ENCODE data around the gene PPFIBP2. TPM values are rescaled to one million over a fixed set of nuclear protein-coding genes. Genes with fewer than 3 reads are reported as not detected.

The PPFIBP2 gene
- total RNA-seq, 4 donors from 2014 or later = 7.5 to 12.5 (median 10.0) TPM

DNA sequence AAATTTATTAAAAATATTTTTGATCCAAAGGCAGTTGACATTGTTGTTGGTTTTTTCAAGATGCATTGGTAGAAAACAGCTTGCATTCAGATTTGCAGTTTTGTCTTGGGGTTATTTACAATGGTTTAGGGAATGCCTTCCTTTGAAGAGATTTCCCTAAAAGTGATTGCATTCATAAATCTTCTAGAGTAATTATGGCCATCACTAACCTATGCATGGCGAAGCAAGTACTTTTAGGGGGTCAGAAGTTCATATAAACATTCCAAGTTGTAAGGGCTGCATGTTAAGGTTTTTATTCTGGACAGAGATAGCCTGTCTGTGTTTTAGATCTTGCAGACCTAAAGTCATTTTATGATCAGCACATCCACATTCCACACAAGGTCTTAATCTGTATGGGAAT, 53.5 kb downstream of the PPFIBP2 start:
- no peaks in the 10 kb centered on the region for H3K27me3 ChIP-seq
- intact Hi-C loops (cut with DNase I) = no loop called here
- DNase-seq (ENCODE audit: extremely low spot score) = no peak

DNA sequence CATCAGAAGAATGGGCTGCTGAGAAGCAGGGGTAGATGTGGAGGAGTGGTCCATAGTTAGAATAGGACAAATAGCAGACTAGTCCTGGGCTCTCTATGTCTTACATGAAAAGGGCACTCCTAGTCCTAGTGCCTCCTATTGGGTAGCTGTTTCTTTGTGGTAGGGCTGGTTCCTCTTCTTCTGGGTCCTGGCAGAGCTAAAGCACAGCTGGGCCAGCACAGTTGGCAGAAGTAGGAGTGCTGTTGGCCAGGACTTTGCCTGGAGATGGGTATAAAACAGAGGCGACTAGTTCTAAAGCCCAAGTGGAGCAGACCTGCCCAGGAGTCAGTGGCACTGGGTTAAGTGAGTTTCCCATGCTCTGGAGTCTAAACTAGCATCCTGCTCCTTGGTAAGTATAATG, 55.2 kb downstream of the PPFIBP2 start:
- peaks cover 0 to 7% (median 0%) of the 10 kb centered on the region in 4 donors for H3K27me3 ChIP-seq
- H3K27ac ChIP-seq (replicated peaks in 1 of 4) = no peak overlapping the region
- intact Hi-C loops (cut with DNase I) = no loop called here
- peaks cover 0 to 6% (median 6%) of the 10 kb centered on the region in 4 donors for H3K36me3 ChIP-seq
- H3K9me3 ChIP-seq = no peaks in the 10 kb centered on the region
- no peak for DNase-seq (ENCODE audit: extremely low spot score)
- WGBS = 100% methylated on average over 1 of the region's 1 CpG
- no peak for TF ChIP-seq POLR2A (IDR thresholded peaks at IDR 0.05; ENCODE audit: low read depth)
- no peak for TF ChIP-seq CTCF (IDR thresholded peaks at IDR 0.05)
- TF ChIP-seq EP300 (IDR thresholded peaks at IDR 0.05) = no peak
- peaks cover 9 to 11% (median 11%) of the 10 kb centered on the region in 4 donors for H3K4me1 ChIP-seq
- no peak overlapping the region for H3K4me3 ChIP-seq

More for the DNA sequence above, 53.5 kb downstream of the PPFIBP2 start:
- no peak overlapping the region for H3K4me3 ChIP-seq
- H3K9me3 ChIP-seq = no peaks in the 10 kb centered on the region
- no peak overlapping the region for H3K27ac ChIP-seq (replicated peaks in 1 of 4)
- H3K36me3 ChIP-seq = peaks cover 0 to 6% (median 6%) of the 10 kb centered on the region in 4 donors
- TF ChIP-seq POLR2AphosphoS5 (IDR thresholded peaks at IDR 0.05) (no peak), CTCF (IDR thresholded peaks at IDR 0.05) (no peak), EP300 (IDR thresholded peaks at IDR 0.05) (no peak), POLR2A (IDR thresholded peaks at IDR 0.05; ENCODE audit: low read depth) (no peak)
- H3K4me1 ChIP-seq = peaks cover 7 to 11% (median 9%) of the 10 kb centered on the region in 4 donors
- 53% methylated on average over 1 of the region's 1 CpG for WGBS

- H3K36me3 ChIP-seq = peaks cover 0 to 6% (median 6%) of the 10 kb centered on the region in 4 donors
- 80% methylated on average over 2 of the region's 2 CpGs for WGBS
- peaks cover 10 to 17% (median 12%) of the 10 kb centered on the region in 4 donors for H3K4me1 ChIP-seq
- H3K27me3 ChIP-seq = peaks cover 0 to 11% (median 0%) of the 10 kb centered on the region in 4 donors
- intact Hi-C loops (cut with DNase I) = loop anchor here (2.0 kb wide), 1 partner anchor 87 kb away; no protein-coding TSS in a partner anchor
- DNase-seq (ENCODE audit: extremely low spot score) = no peak
- TF ChIP-seq POLR2AphosphoS5 (IDR thresholded peaks at IDR 0.05) = no peak
- no peak for TF ChIP-seq CTCF (IDR thresholded peaks at IDR 0.05)
- no peak for TF ChIP-seq EP300 (IDR thresholded peaks at IDR 0.05)
- TF ChIP-seq POLR2A (IDR thresholded peaks at IDR 0.05; ENCODE audit: low read depth) = no peak
- H3K9me3 ChIP-seq = no peaks in the 10 kb centered on the region
- no peak overlapping the region for H3K27ac ChIP-seq (replicated peaks in 1 of 4)
- H3K4me3 ChIP-seq = no peak overlapping the region
These were observed 56.4 kb downstream of the PPFIBP2 start for GRCh38 chr11:7570241-7570640.

DNA sequence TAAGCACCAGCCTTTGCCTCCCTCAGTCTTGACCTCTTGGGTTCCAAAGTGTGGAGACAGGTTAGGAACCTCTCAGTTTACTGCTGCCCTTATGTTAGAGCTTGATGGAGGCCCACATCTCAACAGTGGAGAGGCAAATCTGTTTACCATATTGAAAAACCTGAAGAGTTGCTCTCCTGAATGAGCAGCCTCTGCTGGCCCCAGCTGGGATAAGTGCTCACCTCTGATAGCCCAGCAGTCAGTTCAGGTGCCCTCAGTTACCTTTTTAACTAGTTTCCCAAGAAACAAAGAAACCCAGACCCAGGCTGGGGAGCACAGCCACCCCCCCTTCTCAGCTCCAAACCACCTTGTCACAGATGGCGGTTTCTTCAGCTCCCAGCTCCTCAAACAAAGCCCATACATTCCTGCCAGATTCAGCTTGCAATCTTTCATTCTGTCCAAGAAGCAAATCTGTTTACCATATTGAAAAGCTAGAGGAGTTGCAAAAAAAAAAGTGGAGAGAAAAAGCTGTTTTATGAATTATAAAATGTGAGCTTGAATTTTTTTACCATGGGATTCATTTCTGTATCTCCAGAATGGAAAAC, 57.2 kb downstream of the PPFIBP2 start:
- Histone ChIP-seq H3K27ac (replicated peaks in 1 of 4) (no peak overlapping the region), H3K4me1 (peaks cover 17 to 23% (median 19%) of the 10 kb centered on the region in 4 donors), H3K27me3 (peaks cover 0 to 16% (median 0%) of the 10 kb centered on the region in 4 donors), H3K9me3 (no peaks in the 10 kb centered on the region), H3K36me3 (peaks cover 0 to under 1% (median 0%) of the 10 kb centered on the region in 4 donors), H3K4me3 (no peak overlapping the region)
- WGBS = 100% methylated on average over 1 of the region's 1 CpG
- DNase-seq (ENCODE audit: extremely low spot score) = no peak
- TF ChIP-seq POLR2AphosphoS5 (IDR thresholded peaks at IDR 0.05) (no peak), CTCF (IDR thresholded peaks at IDR 0.05) (no peak), EP300 (IDR thresholded peaks at IDR 0.05) (no peak), POLR2A (IDR thresholded peaks at IDR 0.05; ENCODE audit: low read depth) (no peak)
- intact Hi-C loops (cut with DNase I) = loop anchor here (2.0 kb wide), 1 partner anchor 86 kb away; no protein-coding TSS in a partner anchor

All from esophagus muscularis mucosa (tissue), 4 donors.